Activated CD4-positive, alpha-beta memory T cell treated with anti-CD3 and anti-CD28 coated beads for 36 hours (primary cell): ENCODE data around the gene KCNQ2. TPM values are rescaled to one million over a fixed set of nuclear protein-coding genes. Genes with fewer than 3 reads are reported as not detected.

Experiments
- CTCF ChIA-PET: fragments of 350-600 bp; sonication (Branson Sonifier 250); formaldehyde crosslinking; loops from one replicate; lab custom pipeline; 2021; ENCODE audit warnings: antibody characterized with exemption, inconsistent platforms; lab: Charles Lee
- POLR2A ChIA-PET: fragments of 350-600 bp; sonication (Branson Sonifier 250); formaldehyde crosslinking; loops from one replicate; lab custom pipeline; 2021; ENCODE audit warnings: antibody characterized with exemption; lab: Charles Lee
- DNase-seq: peaks from one replicate; pipeline ENCODE4 v3.0.0-alpha.2; 2020
- H3K27ac Mint-ChIP-seq: one replicate; pipeline ENCODE4 v1.8.0; 2021; ENCODE audit warnings: mixed read lengths
- H3K27me3 Mint-ChIP-seq: one replicate; pipeline ENCODE4 v1.8.0; 2021; ENCODE audit warnings: mixed read lengths
- H3K36me3 Mint-ChIP-seq: one replicate; pipeline ENCODE4 v1.8.0; 2021; ENCODE audit warnings: mixed read lengths
- H3K4me1 Mint-ChIP-seq: one replicate; pipeline ENCODE4 v1.8.0; 2021; ENCODE audit warnings: low read depth, mixed read lengths
- H3K4me3 Mint-ChIP-seq: one replicate; pipeline ENCODE4 v1.8.0; 2021; ENCODE audit warnings: mild to moderate bottlenecking, mixed read lengths
- H3K9me3 Mint-ChIP-seq: one replicate; pipeline ENCODE4 v1.8.0; 2021; ENCODE audit warnings: mixed read lengths
- intact Hi-C: fragments of 100-400 bp; cut with micrococcal nuclease; formaldehyde crosslinking; loops from one replicate; pipeline ENCODE4 v1.15.1; 2023
- total RNA-seq, 2 experiments: library from RNA; stranded (reverse); gene quantifications; one replicate each; pipeline ENCODE4 v1.2.3, GENCODE V29; 2021

The KCNQ2 gene
- total RNA-seq, 2 experiments from 2014 or later = not detected

DNA sequence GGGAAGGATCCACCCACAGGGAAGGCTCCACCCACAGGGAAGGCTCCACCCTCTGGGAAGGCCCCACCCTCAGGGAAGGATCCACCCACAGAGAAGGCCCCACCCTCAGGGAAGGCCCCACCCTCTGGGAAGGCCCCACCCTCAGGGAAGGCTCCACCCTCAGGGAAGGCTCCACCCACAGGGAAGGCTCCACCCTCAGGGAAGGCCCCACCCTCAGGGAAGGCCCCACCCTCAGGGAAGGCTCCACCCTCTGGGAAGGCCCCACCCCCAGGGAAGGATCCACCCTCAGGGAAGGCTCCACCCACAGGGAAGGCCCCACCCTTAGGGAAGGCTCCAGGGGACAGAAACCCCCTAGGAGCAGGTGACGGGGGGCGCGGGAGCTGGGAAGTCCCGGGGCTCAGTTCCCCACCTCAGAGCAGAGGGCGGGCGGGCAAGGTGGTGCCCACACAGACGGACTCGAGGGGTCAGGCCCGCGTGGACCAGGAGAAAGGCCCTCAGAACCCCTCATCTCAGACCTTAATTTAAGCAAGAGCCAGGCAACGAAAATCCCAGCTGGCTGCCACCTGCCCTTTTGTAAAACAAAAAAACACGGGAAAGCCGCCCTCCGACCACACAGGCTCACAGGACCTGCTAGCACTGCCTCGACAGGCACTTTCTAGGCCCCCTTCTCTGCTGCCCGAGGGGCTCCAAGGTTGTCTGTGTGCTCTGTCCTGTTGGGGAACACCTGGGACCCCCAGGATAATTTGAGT is 39.7 kb downstream of the KCNQ2 start:
- ChIA-PET POLR2A (no interaction called here), CTCF (interaction anchor here (1.1 kb wide), 1 partner anchor 8 kb away, joined by 3 read pairs; no protein-coding TSS in a partner anchor)
- Mint-ChIP-seq H3K9me3 (no peaks in the 10 kb centered on the region), H3K4me3 (no peak overlapping the region), H3K27me3 (peaks cover 8% of the 10 kb centered on the region), H3K4me1 (peaks cover 4% of the 10 kb centered on the region), H3K36me3 (no peaks in the 10 kb centered on the region), H3K27ac (no peak overlapping the region)
- intact Hi-C loops = no loop called here
- DNase-seq = no peak

DNA sequence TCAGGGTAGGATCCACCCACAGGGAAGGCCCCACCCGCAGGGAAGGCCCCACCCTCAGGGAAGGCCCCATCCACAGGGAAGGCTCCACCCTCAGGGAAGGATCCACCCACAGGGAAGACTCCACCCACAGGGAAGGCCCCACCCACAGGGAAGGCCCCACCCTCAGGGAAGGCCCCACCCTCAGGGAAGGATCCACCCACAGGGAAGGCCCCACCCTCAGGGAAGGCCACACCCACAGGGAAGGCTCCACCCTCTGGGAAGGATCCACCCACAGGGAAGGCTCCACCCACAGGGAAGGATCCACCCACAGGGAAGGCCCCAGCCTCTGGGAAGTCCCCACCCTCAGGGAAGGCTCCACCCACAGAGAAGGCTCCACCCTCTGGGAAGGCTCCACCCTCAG is 40.5 kb downstream of the KCNQ2 start:
- H3K4me1 Mint-ChIP-seq = peaks cover 4% of the 10 kb centered on the region
- no peaks in the 10 kb centered on the region for H3K36me3 Mint-ChIP-seq
- ChIA-PET CTCF (no interaction called here), POLR2A (no interaction called here)
- H3K27ac Mint-ChIP-seq = no peak overlapping the region
- H3K27me3 Mint-ChIP-seq = peaks cover 5% of the 10 kb centered on the region
- intact Hi-C loops = no loop called here
- H3K9me3 Mint-ChIP-seq = no peaks in the 10 kb centered on the region
- H3K4me3 Mint-ChIP-seq = no peak overlapping the region
- no peak for DNase-seq

DNA sequence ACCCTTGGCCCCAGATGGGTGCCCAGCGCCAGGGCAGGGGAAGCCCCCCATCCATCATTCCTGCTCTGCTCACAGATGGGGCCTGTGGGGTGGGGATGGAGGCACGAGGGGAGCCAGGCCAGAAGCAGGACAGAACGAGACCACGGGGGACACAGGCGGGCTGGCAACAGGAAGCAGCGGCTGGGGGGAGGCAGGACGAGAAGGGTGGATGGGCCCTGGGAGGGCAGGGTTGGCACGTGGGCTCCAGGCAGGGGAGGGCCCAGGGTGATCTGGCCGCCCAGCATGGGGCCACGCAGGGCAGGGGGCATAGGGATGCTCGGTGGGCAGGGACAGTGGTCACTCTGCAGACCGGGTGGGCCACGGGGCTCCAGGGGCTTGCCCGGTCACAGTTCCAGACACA is 41.6 kb downstream of the KCNQ2 start:
- H3K27me3 Mint-ChIP-seq = peaks cover 4% of the 10 kb centered on the region
- CTCF ChIA-PET = no interaction called here
- POLR2A ChIA-PET = no interaction called here
- no peak overlapping the region for H3K4me3 Mint-ChIP-seq
- H3K27ac Mint-ChIP-seq = no peak overlapping the region
- H3K4me1 Mint-ChIP-seq = peaks cover 4% of the 10 kb centered on the region
- no peak for DNase-seq
- no peaks in the 10 kb centered on the region for H3K36me3 Mint-ChIP-seq
- H3K9me3 Mint-ChIP-seq = no peaks in the 10 kb centered on the region
- intact Hi-C loops = no loop called here

DNA sequence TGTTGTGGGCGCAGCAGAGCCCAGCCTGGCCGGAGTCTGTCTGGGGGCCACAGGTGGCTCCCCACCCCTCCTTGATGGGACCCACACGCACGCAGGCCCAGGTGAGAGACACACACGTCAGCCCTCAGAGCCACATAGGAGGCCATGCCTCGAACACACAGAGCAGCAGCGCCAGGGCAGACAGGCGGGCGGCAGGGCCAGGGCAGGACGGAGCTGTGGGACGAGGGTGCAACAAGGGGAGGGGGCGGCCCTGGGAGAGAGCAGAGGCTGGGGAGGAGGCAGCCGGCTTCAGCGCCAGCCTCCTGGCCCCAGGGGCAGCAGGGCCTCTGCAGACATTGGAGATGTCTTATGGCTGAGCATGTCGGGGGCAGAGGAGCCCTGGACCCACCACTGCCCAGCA is 42.5 kb downstream of the KCNQ2 start:
- Mint-ChIP-seq H3K4me1 (peaks cover 4% of the 10 kb centered on the region), H3K27ac (no peak overlapping the region), H3K36me3 (no peaks in the 10 kb centered on the region), H3K27me3 (peaks cover 2% of the 10 kb centered on the region), H3K4me3 (no peak overlapping the region), H3K9me3 (no peaks in the 10 kb centered on the region)
- ChIA-PET POLR2A (no interaction called here), CTCF (no interaction called here)
- intact Hi-C loops = no loop called here
- DNase-seq = no peak

DNA sequence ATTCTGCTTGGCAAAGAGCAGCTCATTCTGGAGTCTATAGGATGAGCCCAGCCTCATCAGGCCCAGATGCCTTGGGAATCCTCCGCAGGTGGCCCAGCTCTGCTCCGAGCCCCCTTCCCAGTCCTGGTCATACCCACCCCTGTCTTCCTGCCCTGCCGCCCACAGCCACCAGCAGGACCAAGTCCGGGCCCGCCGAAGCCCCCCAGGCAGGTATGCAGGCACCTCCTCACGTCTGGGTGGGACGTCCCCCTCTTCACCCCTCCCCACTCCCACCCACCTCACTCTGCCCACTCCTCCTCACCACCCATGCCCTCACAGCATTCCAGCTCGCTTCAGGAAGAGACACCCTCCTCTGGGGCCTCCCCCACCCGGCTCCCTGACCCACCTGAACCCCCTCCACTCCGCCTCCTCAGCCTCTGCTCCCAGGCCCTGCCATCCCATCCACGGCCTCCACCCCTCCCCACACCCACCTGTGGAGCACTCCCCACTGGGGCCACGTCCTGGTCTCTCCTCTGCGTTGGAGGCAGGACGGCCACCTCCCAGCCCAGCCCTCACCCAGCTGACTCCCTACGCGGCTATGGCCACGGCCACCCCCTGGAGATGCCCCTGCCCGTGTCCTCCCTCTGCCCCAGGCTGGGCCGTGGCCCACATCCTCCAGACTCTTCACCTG is 43.4 kb downstream of the KCNQ2 start:
- intact Hi-C loops = no loop called here
- H3K27me3 Mint-ChIP-seq = no peaks in the 10 kb centered on the region
- no peaks in the 10 kb centered on the region for H3K4me1 Mint-ChIP-seq
- ChIA-PET CTCF (no interaction called here), POLR2A (no interaction called here)
- no peak overlapping the region for H3K4me3 Mint-ChIP-seq
- no peak for DNase-seq
- no peaks in the 10 kb centered on the region for H3K9me3 Mint-ChIP-seq
- no peak overlapping the region for H3K27ac Mint-ChIP-seq
- no peaks in the 10 kb centered on the region for H3K36me3 Mint-ChIP-seq

DNA sequence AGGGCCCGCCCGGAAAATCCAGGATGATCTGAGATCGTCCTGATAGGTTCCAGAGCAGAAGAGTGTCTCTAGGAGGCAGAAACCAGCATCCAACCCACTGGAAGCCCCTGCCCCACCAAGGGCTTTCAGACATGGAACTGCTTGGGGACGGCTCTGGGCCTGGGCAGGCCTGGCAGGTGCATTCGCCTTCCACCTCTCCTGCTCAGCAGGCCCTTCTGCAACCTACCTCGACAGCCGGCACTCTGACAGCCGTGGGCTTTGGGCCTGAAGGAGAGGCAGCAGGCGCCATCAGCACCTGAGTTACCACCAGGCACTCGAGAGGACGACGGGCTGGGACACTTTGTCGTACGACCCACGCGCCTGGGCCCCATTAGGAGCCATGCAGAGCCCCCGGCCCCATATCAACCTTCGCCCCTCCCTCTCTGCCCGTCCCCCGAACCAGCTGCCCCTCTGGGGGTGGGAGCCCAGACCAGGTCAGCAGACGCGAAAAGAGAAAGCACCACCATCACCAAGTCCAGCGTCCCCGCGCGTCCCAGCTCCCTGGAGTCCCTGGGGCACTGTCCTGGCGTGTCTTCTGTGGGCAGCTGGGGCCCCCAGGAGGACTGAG is 44.6 kb downstream of the KCNQ2 start:
- POLR2A ChIA-PET = no interaction called here
- DNase-seq = no peak
- Mint-ChIP-seq H3K9me3 (no peaks in the 10 kb centered on the region), H3K27ac (no peak overlapping the region), H3K36me3 (no peaks in the 10 kb centered on the region), H3K4me1 (no peaks in the 10 kb centered on the region), H3K27me3 (no peaks in the 10 kb centered on the region), H3K4me3 (no peak overlapping the region)
- intact Hi-C loops = no loop called here
- CTCF ChIA-PET = no interaction called here

DNA sequence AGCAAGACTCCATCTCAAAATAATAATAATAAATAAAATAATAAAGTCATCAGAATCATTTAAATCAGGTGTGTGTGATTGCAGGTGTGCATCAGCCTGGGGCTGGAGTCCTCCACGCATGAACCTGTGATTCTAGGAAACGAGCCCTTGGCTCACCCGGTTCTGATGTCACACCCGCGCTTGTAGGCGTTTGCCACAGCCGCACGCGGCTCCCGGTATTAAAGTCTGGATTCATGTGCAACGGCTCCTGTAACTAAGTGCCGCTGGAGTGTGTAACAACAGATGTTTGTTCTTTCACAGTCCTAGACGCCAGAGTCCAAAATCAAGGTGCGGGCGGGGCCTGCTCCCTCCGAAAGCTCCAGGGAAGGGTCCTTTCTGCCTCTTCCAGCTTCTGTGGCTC is 45.2 kb downstream of the KCNQ2 start:
- ChIA-PET POLR2A (no interaction called here), CTCF (no interaction called here)
- no peak overlapping the region for H3K27ac Mint-ChIP-seq
- H3K9me3 Mint-ChIP-seq = no peaks in the 10 kb centered on the region
- H3K36me3 Mint-ChIP-seq = no peaks in the 10 kb centered on the region
- no peaks in the 10 kb centered on the region for H3K4me1 Mint-ChIP-seq
- no peak for DNase-seq
- no peak overlapping the region for H3K4me3 Mint-ChIP-seq
- H3K27me3 Mint-ChIP-seq = no peaks in the 10 kb centered on the region
- intact Hi-C loops = no loop called here

DNA sequence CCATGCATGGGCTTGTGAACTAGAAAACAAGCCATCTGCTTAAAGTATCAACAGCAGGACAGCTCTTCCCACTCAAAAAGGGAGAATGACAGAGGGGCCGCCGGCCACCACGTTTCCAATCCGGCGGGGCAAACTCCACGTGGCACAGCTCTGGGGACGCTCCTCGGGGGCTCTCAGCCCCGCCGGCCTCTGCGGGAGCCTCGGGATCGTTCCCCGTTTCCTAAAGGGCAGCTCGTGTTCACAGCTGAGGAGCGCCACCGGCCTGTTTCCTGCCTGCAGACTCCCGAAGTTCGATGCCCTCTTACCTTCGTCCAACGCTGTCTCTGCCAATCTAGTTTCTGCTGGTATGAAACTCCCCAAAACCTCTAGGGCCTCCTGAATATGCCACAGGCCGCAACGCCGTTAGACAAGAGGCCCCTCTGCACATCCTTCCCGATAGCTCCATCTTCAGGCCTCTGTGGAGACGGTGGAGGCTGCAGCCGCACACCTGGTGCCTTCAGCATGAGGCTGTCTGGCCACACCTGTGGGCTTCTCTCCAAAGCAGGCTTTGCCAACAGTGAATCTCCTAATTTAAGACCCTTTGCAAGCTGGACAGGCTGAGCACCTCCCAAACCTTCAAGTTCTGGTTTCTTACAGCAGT is 46.5 kb downstream of the KCNQ2 start:
- ChIA-PET CTCF (no interaction called here), POLR2A (no interaction called here)
- Mint-ChIP-seq H3K36me3 (no peaks in the 10 kb centered on the region), H3K27me3 (no peaks in the 10 kb centered on the region), H3K9me3 (no peaks in the 10 kb centered on the region), H3K27ac (no peak overlapping the region), H3K4me1 (no peaks in the 10 kb centered on the region), H3K4me3 (no peak overlapping the region)
- DNase-seq = no peak
- intact Hi-C loops = no loop called here

DNA sequence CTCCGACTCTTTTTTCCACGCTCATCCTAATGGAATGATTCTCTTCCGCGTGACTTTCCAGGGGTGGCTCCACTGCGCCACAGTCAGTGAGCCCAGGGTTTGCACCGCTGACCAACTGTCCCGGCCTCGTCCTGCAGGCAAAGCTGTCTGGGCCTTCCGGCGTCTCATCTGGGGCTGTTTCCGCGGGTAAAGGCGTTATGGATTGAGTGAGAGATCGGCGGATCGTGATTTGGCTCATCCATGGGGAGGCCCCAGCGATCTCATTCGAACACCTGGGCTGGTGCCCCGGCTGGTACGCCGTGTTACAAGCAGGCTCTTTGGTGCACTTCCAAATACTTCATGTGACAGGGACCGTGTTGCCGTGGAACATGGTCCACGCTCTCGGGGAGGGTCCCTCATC is 47.8 kb downstream of the KCNQ2 start:
- ChIA-PET CTCF (interaction anchor here (0.9 kb wide), 1 partner anchor 9 kb away, joined by 3 read pairs; no protein-coding TSS in a partner anchor), POLR2A (no interaction called here)
- H3K9me3 Mint-ChIP-seq = no peaks in the 10 kb centered on the region
- no peaks in the 10 kb centered on the region for H3K27me3 Mint-ChIP-seq
- no peaks in the 10 kb centered on the region for H3K4me1 Mint-ChIP-seq
- no peak for DNase-seq
- no peak overlapping the region for H3K27ac Mint-ChIP-seq
- no peaks in the 10 kb centered on the region for H3K36me3 Mint-ChIP-seq
- intact Hi-C loops = no loop called here
- no peak overlapping the region for H3K4me3 Mint-ChIP-seq

DNA sequence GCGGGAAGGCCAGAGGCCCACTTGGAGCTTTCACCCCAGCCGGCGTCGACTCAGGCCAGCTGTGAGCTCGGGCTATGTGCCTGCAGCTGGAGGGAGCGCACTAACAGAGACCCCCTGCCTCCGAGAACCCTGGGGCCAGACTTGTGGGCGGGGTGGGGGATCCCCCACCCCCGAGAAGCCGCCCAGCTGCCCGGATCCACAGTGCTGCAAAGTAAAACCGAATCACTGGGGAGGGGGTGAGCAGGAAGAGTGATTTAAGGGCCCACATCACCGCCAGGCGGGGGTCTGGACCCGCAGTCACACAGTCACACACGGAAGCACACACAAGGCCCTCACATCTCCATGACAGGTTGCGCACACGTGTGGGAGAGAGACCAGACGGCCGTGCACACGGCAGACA is 48.7 kb downstream of the KCNQ2 start:
- DNase-seq = no peak
- ChIA-PET POLR2A (no interaction called here), CTCF (no interaction called here)
- no peaks in the 10 kb centered on the region for H3K36me3 Mint-ChIP-seq
- no peak overlapping the region for H3K27ac Mint-ChIP-seq
- H3K4me3 Mint-ChIP-seq = no peak overlapping the region
- intact Hi-C loops = no loop called here
- H3K4me1 Mint-ChIP-seq = no peaks in the 10 kb centered on the region
- H3K27me3 Mint-ChIP-seq = no peaks in the 10 kb centered on the region
- no peaks in the 10 kb centered on the region for H3K9me3 Mint-ChIP-seq

DNA sequence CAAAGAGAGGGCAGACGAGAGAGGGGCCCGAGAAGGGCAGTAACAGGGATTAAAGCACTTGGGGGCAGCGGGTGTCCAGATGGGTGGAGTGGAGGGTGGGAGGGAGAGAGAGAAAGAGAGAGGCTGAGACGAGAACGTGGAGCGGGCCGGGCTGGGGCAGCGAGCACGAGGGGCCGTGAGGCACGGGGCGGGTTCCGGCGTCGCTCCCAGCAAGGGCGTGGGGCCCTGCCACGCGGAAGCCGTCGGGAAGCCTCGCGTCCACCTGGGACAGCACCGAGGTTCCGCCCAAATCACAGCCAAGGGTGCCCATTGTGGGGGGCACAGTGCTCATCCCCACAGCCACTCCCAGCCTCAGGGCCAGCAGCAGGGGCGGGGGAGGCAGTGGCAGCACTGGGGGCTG is 49.8 kb downstream of the KCNQ2 start:
- ChIA-PET POLR2A (no interaction called here), CTCF (no interaction called here)
- no peaks in the 10 kb centered on the region for H3K36me3 Mint-ChIP-seq
- no peaks in the 10 kb centered on the region for H3K4me1 Mint-ChIP-seq
- DNase-seq = no peak
- H3K27ac Mint-ChIP-seq = no peak overlapping the region
- intact Hi-C loops = no loop called here
- H3K27me3 Mint-ChIP-seq = no peaks in the 10 kb centered on the region
- H3K9me3 Mint-ChIP-seq = no peaks in the 10 kb centered on the region
- H3K4me3 Mint-ChIP-seq = no peak overlapping the region

DNA sequence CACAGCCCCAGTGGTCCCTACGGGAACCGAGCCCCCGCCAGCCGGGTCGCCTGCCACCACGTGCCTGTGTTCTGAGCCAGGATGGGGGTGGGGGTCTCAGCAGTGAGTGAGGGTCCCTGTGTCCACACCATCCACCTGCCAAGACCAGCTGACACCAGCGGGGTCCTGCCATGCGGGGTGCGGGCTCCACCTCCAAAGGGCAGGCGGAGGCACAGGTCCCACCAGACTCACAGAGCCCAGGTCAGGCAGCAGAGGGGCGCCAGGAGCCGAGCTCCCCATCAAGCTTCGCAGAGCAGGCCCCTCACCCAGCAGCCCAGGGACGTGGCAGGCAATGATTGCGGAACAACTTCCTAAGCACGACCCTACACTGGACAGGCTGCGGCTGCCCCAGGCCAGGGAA is 50.5 kb downstream of the KCNQ2 start:
- no peaks in the 10 kb centered on the region for H3K27me3 Mint-ChIP-seq
- H3K36me3 Mint-ChIP-seq = no peaks in the 10 kb centered on the region
- H3K27ac Mint-ChIP-seq = no peak overlapping the region
- H3K4me3 Mint-ChIP-seq = no peak overlapping the region
- POLR2A ChIA-PET = no interaction called here
- intact Hi-C loops = no loop called here
- H3K9me3 Mint-ChIP-seq = no peaks in the 10 kb centered on the region
- H3K4me1 Mint-ChIP-seq = no peaks in the 10 kb centered on the region
- CTCF ChIA-PET = no interaction called here
- no peak for DNase-seq
